Gastroesophageal sphincter (tissue), 3 donors: Measurements from ENCODE around the gene PPP1R2.

Source experiments
- POLR2A ChIP-seq, 2 donors: fragments of 450-650 bp; IDR thresholded peaks; one replicate each; pipeline ENCODE4 v1.6.1; 2017; ENCODE audit warnings: antibody characterized with exemption in 2 of 2, mild to moderate bottlenecking in 2 of 2, moderate library complexity in 1 of 2
- TF ChIP-seq, protein P1 (sequence below), 4 experiments: fragments of 200-600 bp in 2 of 4; fragments of 450-650 bp in 2 of 4; sonication (generic) in 1 of 4; IDR thresholded peaks; one replicate each; pipeline ENCODE4 v1.5.1; 2017 to 2019; ENCODE audit warnings: antibody characterized with exemption in 4 of 4, mild to moderate bottlenecking in 2 of 4, moderate library complexity in 2 of 4

DNA sequence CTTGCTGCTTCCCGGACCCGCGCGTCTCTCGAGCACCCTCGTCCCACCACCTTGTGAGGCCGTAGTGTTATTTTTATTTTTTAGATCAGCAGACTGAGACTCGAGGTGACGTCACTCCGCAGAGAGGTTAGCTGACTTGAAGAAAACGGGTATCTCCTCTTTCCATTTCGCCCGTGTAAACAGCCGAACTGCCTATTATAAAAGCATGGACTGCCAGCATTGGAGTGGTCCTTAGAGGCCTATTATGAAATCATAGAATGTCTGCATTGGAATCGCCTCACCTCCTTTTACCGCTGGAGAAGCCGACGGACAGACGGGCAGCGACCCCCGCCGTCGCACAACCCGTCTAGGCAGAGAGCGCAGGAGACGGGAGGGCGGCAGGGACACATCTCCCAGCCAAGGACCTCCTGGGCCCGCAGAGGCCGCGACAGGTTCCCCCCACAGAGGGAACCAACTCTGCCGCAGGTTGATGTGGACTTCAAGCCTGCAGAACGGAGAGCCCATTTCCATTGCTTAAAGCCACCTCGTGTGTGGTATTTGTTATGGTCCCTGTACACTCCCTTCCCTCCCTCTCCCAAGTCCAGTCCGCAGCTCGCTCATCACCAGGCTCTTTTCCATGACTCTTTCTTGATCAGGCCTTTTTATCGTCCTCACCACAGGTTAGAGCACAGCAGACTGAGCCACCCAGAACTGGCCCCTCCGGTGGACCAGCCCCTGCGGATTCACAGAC is 540 bp upstream of the PPP1R2 start:
- TF ChIP-seq, protein P1, sequence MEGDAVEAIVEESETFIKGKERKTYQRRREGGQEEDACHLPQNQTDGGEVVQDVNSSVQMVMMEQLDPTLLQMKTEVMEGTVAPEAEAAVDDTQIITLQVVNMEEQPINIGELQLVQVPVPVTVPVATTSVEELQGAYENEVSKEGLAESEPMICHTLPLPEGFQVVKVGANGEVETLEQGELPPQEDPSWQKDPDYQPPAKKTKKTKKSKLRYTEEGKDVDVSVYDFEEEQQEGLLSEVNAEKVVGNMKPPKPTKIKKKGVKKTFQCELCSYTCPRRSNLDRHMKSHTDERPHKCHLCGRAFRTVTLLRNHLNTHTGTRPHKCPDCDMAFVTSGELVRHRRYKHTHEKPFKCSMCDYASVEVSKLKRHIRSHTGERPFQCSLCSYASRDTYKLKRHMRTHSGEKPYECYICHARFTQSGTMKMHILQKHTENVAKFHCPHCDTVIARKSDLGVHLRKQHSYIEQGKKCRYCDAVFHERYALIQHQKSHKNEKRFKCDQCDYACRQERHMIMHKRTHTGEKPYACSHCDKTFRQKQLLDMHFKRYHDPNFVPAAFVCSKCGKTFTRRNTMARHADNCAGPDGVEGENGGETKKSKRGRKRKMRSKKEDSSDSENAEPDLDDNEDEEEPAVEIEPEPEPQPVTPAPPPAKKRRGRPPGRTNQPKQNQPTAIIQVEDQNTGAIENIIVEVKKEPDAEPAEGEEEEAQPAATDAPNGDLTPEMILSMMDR (IDR thresholded peaks at IDR 0.05): no peak
- no peak for TF ChIP-seq POLR2A (IDR thresholded peaks at IDR 0.05)
